Esophagus squamous epithelium (tissue), 4 donors: ENCODE data around the gene SLC6A1.

ENCODE experiments used
- POLR2A ChIP-seq, 4 donors: fragments of 450-650 bp; IDR thresholded peaks; one replicate each; pipeline ENCODE4 v1.6.1; 2017; ENCODE audit warnings: antibody characterized with exemption in 4 of 4, mild to moderate bottlenecking in 4 of 4, moderate library complexity in 3 of 4
- TF ChIP-seq, protein P1 (sequence below), 6 experiments: fragments of 450-650 bp in 4 of 6; fragments of 200-600 bp in 2 of 6; sonication (generic) in 2 of 6; IDR thresholded peaks; one replicate each; pipeline ENCODE4 v1.5.1; 2016 to 2019; ENCODE audit warnings: antibody characterized with exemption in 6 of 6, mild to moderate bottlenecking in 4 of 6, moderate library complexity in 4 of 6

GRCh38 chr3:10977892-10978510 lies 14.5 kb upstream of the SLC6A1 start:
- TF ChIP-seq, protein P1, sequence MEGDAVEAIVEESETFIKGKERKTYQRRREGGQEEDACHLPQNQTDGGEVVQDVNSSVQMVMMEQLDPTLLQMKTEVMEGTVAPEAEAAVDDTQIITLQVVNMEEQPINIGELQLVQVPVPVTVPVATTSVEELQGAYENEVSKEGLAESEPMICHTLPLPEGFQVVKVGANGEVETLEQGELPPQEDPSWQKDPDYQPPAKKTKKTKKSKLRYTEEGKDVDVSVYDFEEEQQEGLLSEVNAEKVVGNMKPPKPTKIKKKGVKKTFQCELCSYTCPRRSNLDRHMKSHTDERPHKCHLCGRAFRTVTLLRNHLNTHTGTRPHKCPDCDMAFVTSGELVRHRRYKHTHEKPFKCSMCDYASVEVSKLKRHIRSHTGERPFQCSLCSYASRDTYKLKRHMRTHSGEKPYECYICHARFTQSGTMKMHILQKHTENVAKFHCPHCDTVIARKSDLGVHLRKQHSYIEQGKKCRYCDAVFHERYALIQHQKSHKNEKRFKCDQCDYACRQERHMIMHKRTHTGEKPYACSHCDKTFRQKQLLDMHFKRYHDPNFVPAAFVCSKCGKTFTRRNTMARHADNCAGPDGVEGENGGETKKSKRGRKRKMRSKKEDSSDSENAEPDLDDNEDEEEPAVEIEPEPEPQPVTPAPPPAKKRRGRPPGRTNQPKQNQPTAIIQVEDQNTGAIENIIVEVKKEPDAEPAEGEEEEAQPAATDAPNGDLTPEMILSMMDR (IDR thresholded peaks at IDR 0.05) = no peak
- no peak for TF ChIP-seq POLR2A (IDR thresholded peaks at IDR 0.05)
